HL-60/S4 treated with phorbol 12-myristate 13-acetate at 8.2 ng/mL for 4 days and 3 days (cell line): Measurements from ENCODE around the gene ARHGEF4.
"Not testable (repeated sequence)": the region's sequence is repeated elsewhere in the genome, so short reads cannot be mapped to it uniquely, and the experiment has no call there.

ENCODE experiments used
- in situ Hi-C: fragments of 300-500 bp; cut with MboI; formaldehyde crosslinking; loops from 2 replicates; pipeline ENCODE4 v1.15.0; 2022; ENCODE audit warnings: low sequenced_read_pairs

ARHGEF4 gene

GRCh38 chr2:131075578-131075977 is 238.9 kb downstream of the ARHGEF4 start:
- in situ Hi-C loops: not testable (repeated sequence)

- in situ Hi-C loops: no loop called here
Measured at GRCh38 chr2:131076707-131077106, 240.0 kb downstream of the ARHGEF4 start.

GRCh38 chr2:131077182-131077846 is 240.6 kb downstream of the ARHGEF4 start:
- in situ Hi-C loops: no loop called here

GRCh38 chr2:131077966-131078365 is 241.3 kb downstream of the ARHGEF4 start:
- in situ Hi-C loops: no loop called here

- in situ Hi-C loops: not testable (repeated sequence)
Measured at GRCh38 chr2:131079931-131080330, 243.2 kb downstream of the ARHGEF4 start.

- in situ Hi-C loops: no loop called here
Measured at GRCh38 chr2:131081190-131081589, 244.5 kb downstream of the ARHGEF4 start.

GRCh38 chr2:131085646-131086045 is 248.9 kb downstream of the ARHGEF4 start:
- in situ Hi-C loops: no loop called here

- in situ Hi-C loops: no loop called here
Measured at GRCh38 chr2:131092458-131093005, 255.8 kb downstream of the ARHGEF4 start.

GRCh38 chr2:131093006-131093695 is 256.4 kb downstream of the ARHGEF4 start, which contains the start of gene FAM168B:
FAM168B (minus strand) TSS chr2:131093460; CDS start chr2:131082646, 10,814 bp downstream.
- in situ Hi-C loops: no loop called here

GRCh38 chr2:131093696-131094462 is 257.2 kb downstream of the ARHGEF4 start:
- in situ Hi-C loops: no loop called here

GRCh38 chr2:131094463-131095281 is 258.0 kb downstream of the ARHGEF4 start:
- in situ Hi-C loops: no loop called here
